ENCODE data around the gene ATRN.
"Not testable (repeated sequence)": the region's sequence is repeated elsewhere in the genome, so short reads cannot be mapped to it uniquely, and the experiment has no call there.

ATRN gene

GRCh38 chr20:3514012-3514642 lies 43.3 kb downstream of the ATRN start:
- in situ Hi-C loops (cut with HindIII; ENCODE audit: low sequenced_read_pairs), result no loop called here

- in situ Hi-C loops (cut with HindIII; ENCODE audit: low sequenced_read_pairs), result no loop called here
Observed at GRCh38 chr20:3515379-3516170, 44.8 kb downstream of the ATRN start.

- in situ Hi-C loops (cut with HindIII; ENCODE audit: low sequenced_read_pairs), result no loop called here
Observed at GRCh38 chr20:3521852-3522740, 51.3 kb downstream of the ATRN start.

- in situ Hi-C loops (cut with HindIII; ENCODE audit: low sequenced_read_pairs), result not testable (repeated sequence)
Observed at GRCh38 chr20:3524696-3525095, 53.9 kb downstream of the ATRN start.

GRCh38 chr20:3532089-3532615 lies 61.3 kb downstream of the ATRN start:
- in situ Hi-C loops (cut with HindIII; ENCODE audit: low sequenced_read_pairs), result no loop called here

GRCh38 chr20:3537733-3538132 lies 66.9 kb downstream of the ATRN start:
- in situ Hi-C loops (cut with HindIII; ENCODE audit: low sequenced_read_pairs), result not testable (repeated sequence)

- in situ Hi-C loops (cut with HindIII; ENCODE audit: low sequenced_read_pairs), result no loop called here
Observed at GRCh38 chr20:3539311-3540107, 68.7 kb downstream of the ATRN start.

GRCh38 chr20:3541887-3542721 lies 71.3 kb downstream of the ATRN start:
- in situ Hi-C loops (cut with HindIII; ENCODE audit: low sequenced_read_pairs), result no loop called here

GRCh38 chr20:3543901-3544507 lies 73.2 kb downstream of the ATRN start:
- in situ Hi-C loops (cut with HindIII; ENCODE audit: low sequenced_read_pairs), result no loop called here

- in situ Hi-C loops (cut with HindIII; ENCODE audit: low sequenced_read_pairs), result no loop called here
Observed at GRCh38 chr20:3545401-3545925, 74.6 kb downstream of the ATRN start.

- in situ Hi-C loops (cut with HindIII; ENCODE audit: low sequenced_read_pairs), result no loop called here
Observed at GRCh38 chr20:3547906-3548305, 77.1 kb downstream of the ATRN start.

- in situ Hi-C loops (cut with HindIII; ENCODE audit: low sequenced_read_pairs), result no loop called here
Observed at GRCh38 chr20:3550837-3551236, 80.0 kb downstream of the ATRN start.

GRCh38 chr20:3551681-3552434 lies 81.0 kb downstream of the ATRN start:
- in situ Hi-C loops (cut with HindIII; ENCODE audit: low sequenced_read_pairs), result no loop called here

- in situ Hi-C loops (cut with HindIII; ENCODE audit: low sequenced_read_pairs), result no loop called here
Observed at GRCh38 chr20:3553663-3554062, 82.8 kb downstream of the ATRN start.

GRCh38 chr20:3557237-3557785 lies 86.5 kb downstream of the ATRN start:
- in situ Hi-C loops (cut with HindIII; ENCODE audit: low sequenced_read_pairs), result no loop called here

GRCh38 chr20:3559231-3559630 lies 88.4 kb downstream of the ATRN start:
- in situ Hi-C loops (cut with HindIII; ENCODE audit: low sequenced_read_pairs), result no loop called here

GRCh38 chr20:3559637-3560036 lies 88.8 kb downstream of the ATRN start:
- in situ Hi-C loops (cut with HindIII; ENCODE audit: low sequenced_read_pairs), result loop anchor here (5.0 kb wide), 1 partner anchor 73 kb away; no protein-coding TSS in a partner anchor

GRCh38 chr20:3560162-3560561 lies 89.3 kb downstream of the ATRN start:
- in situ Hi-C loops (cut with HindIII; ENCODE audit: low sequenced_read_pairs), result loop anchor here (5.0 kb wide), 1 partner anchor 72 kb away; no protein-coding TSS in a partner anchor

Data from endothelial cell of hepatic sinusoid (primary cell).